Activated T-helper 1 cell treated with Interleukin-2 at 50 U/mL for 16 hours (primary cell): ENCODE measurements around the gene GRAMD2B.
"Not testable (repeated sequence)": the region's sequence is repeated elsewhere in the genome, so short reads cannot be mapped to it uniquely, and the experiment has no call there.

ENCODE experiments used
- DNase-seq: peaks from one replicate; pipeline ENCODE4 v3.0.0-alpha.2; 2020; ENCODE audit warnings: low read depth

Gene GRAMD2B

GRCh38 chr5:126410623-126411022, 12.6 kb upstream of the GRAMD2B start:
- no peak for DNase-seq

GRCh38 chr5:126413856-126414255, 9.4 kb upstream of the GRAMD2B start:
- no peak for DNase-seq

- DNase-seq, result no peak
Observed at GRCh38 chr5:126414874-126415502, 8.2 kb upstream of the GRAMD2B start.

- DNase-seq, result no peak
Observed at GRCh38 chr5:126415789-126416188, 7.4 kb upstream of the GRAMD2B start.

GRCh38 chr5:126416266-126416925, 6.8 kb upstream of the GRAMD2B start:
- DNase-seq, result no peak

GRCh38 chr5:126417178-126417577, 6.0 kb upstream of the GRAMD2B start:
- DNase-seq, result no peak

- DNase-seq, result no peak
Observed at GRCh38 chr5:126419102-126419501, 4.1 kb upstream of the GRAMD2B start.

- DNase-seq, result no peak
Observed at GRCh38 chr5:126428421-126428820, 5.2 kb downstream of the GRAMD2B start.

GRCh38 chr5:126430631-126431030, 7.4 kb downstream of the GRAMD2B start:
- DNase-seq, result no peak

GRCh38 chr5:126433701-126434100, 10.5 kb downstream of the GRAMD2B start:
- no peak for DNase-seq

- no peak for DNase-seq
Observed at GRCh38 chr5:126435261-126435660, 12.1 kb downstream of the GRAMD2B start.

- DNase-seq, result no peak
Observed at GRCh38 chr5:126435714-126436113, 12.5 kb downstream of the GRAMD2B start.

- no peak for DNase-seq
Observed at GRCh38 chr5:126437721-126438120, 14.5 kb downstream of the GRAMD2B start.

- no peak for DNase-seq
Observed at GRCh38 chr5:126438267-126438666, 15.1 kb downstream of the GRAMD2B start.

- DNase-seq, result no peak
Observed at GRCh38 chr5:126438868-126439267, 15.7 kb downstream of the GRAMD2B start.

- DNase-seq, result not testable (repeated sequence)
Observed at GRCh38 chr5:126439724-126440123, 16.5 kb downstream of the GRAMD2B start.

GRCh38 chr5:126441230-126441629, 18.0 kb downstream of the GRAMD2B start:
- no peak for DNase-seq

- no peak for DNase-seq
Observed at GRCh38 chr5:126443374-126443851, 20.2 kb downstream of the GRAMD2B start.

GRCh38 chr5:126444137-126444536, 20.9 kb downstream of the GRAMD2B start:
- DNase-seq, result no peak

GRCh38 chr5:126445502-126446174, 22.4 kb downstream of the GRAMD2B start:
- no peak for DNase-seq

GRCh38 chr5:126446498-126447224, 23.5 kb downstream of the GRAMD2B start:
- no peak for DNase-seq

- DNase-seq, result no peak
Observed at GRCh38 chr5:126448720-126449119, 25.5 kb downstream of the GRAMD2B start.
